Measurements from ENCODE around the gene SPATA32. TPM values are rescaled to one million over a fixed set of nuclear protein-coding genes. Genes with fewer than 3 reads are reported as not detected.
A peak's percentile ranks its signal among the peaks of the same experiment; 100 is the strongest.
"Not testable (repeated sequence)": the region's sequence is repeated elsewhere in the genome, so short reads cannot be mapped to it uniquely, and the experiment has no call there.

The SPATA32 gene
- polyA plus RNA-seq, 2 donors, result not detected

DNA sequence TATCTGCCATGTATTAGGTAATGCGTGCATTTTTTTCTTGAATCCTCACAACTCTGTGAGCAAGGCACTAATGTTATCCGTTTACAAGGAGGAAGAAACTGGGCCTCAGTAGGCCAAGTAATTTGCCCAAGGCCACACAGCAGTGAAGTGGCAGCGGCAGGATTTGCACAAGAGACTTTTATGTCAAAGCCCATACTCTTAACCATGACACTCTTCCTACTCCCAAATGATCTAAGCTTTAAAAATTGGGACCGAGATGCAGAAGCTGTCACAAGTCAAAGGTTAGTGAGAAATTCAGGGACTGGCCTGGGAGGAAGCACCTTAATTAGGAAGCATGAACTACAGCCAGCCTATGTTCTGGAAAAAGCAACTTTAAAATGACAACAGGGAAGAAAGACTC is 44.2 kb upstream of the SPATA32 start:
- Histone ChIP-seq H3K27ac (ENCODE audit: low read depth in 2 of 2, low read length in 1 of 2) (peak overlapping the region; percentile 23 to 50), H3K4me3 (ENCODE audit: low read depth in 1 of 2, low read length in 2 of 2) (no peak overlapping the region), H3K4me1 (ENCODE audit: control insufficient read depth in 2 of 2, insufficient read depth in 2 of 2, low read length in 1 of 2) (peaks cover 3 to 29% of the 10 kb centered on the region in 2 donors), H3K9me3 (ENCODE audit: control insufficient read depth in 2 of 2, insufficient read depth in 1 of 2, low read depth in 1 of 2, low read length in 1 of 2) (no peaks in the 10 kb centered on the region), H3K36me3 (ENCODE audit: control insufficient read depth in 2 of 2, insufficient read depth in 2 of 2, low read length in 1 of 2) (peaks cover 0 to 3% of the 10 kb centered on the region in 2 donors), H3K27me3 (ENCODE audit: control insufficient read depth in 1 of 2, insufficient read depth in 2 of 2, low read length in 2 of 2) (no peaks in the 10 kb centered on the region)
- WGBS, 2 donors, result 42 to 57% methylated on average over 4 of the region's 4 CpGs

GRCh38 chr17:45305530-45306087 is 43.7 kb upstream of the SPATA32 start:
- 51 to 54% methylated on average over 3 of the region's 3 CpGs for WGBS, 2 donors
- Histone ChIP-seq H3K27me3 (ENCODE audit: control insufficient read depth in 1 of 2, insufficient read depth in 2 of 2, low read length in 2 of 2) (no peaks in the 10 kb centered on the region), H3K9me3 (ENCODE audit: control insufficient read depth in 2 of 2, insufficient read depth in 1 of 2, low read depth in 1 of 2, low read length in 1 of 2) (no peaks in the 10 kb centered on the region), H3K27ac (ENCODE audit: low read depth in 2 of 2, low read length in 1 of 2) (peak overlapping the region; percentile 23 to 38), H3K36me3 (ENCODE audit: control insufficient read depth in 2 of 2, insufficient read depth in 2 of 2, low read length in 1 of 2) (peaks cover 0 to 3% of the 10 kb centered on the region in 2 donors), H3K4me3 (ENCODE audit: low read depth in 1 of 2, low read length in 2 of 2) (no peak overlapping the region), H3K4me1 (ENCODE audit: control insufficient read depth in 2 of 2, insufficient read depth in 2 of 2, low read length in 1 of 2) (peaks cover 3 to 27% of the 10 kb centered on the region in 2 donors)

GRCh38 chr17:45302649-45303173 is 40.8 kb upstream of the SPATA32 start:
- 40 to 42% methylated on average over 10 of the region's 10 CpGs for WGBS, 2 donors
- peak overlapping the region; percentile 60 to 78 for H3K27ac ChIP-seq (ENCODE audit: low read depth in 2 of 2, low read length in 1 of 2)
- peaks cover 0 to 12% of the 10 kb centered on the region in 2 donors for H3K4me1 ChIP-seq (ENCODE audit: control insufficient read depth in 2 of 2, insufficient read depth in 2 of 2, low read length in 1 of 2)

GRCh38 chr17:45302220-45302619 is 40.3 kb upstream of the SPATA32 start:
- H3K4me3 ChIP-seq (ENCODE audit: low read depth in 1 of 2, low read length in 2 of 2); H3K27me3 ChIP-seq (ENCODE audit: control insufficient read depth in 1 of 2, insufficient read depth in 2 of 2, low read length in 2 of 2); H3K9me3 ChIP-seq (ENCODE audit: control insufficient read depth in 2 of 2, insufficient read depth in 1 of 2, low read depth in 1 of 2, low read length in 1 of 2); H3K36me3 ChIP-seq (ENCODE audit: control insufficient read depth in 2 of 2, insufficient read depth in 2 of 2, low read length in 1 of 2): not testable (repeated sequence)
- H3K4me1 ChIP-seq (ENCODE audit: control insufficient read depth in 2 of 2, insufficient read depth in 2 of 2, low read length in 1 of 2), result peaks cover 0 to 11% of the 10 kb centered on the region in 2 donors
- peak overlapping the region; percentile 60 to 78 for H3K27ac ChIP-seq (ENCODE audit: low read depth in 2 of 2, low read length in 1 of 2)
- 56 to 63% methylated on average over 9 of the region's 9 CpGs for WGBS, 2 donors

More at GRCh38 chr17:45302649-45303173, 40.8 kb upstream of the SPATA32 start:
- H3K9me3 ChIP-seq (ENCODE audit: control insufficient read depth in 2 of 2, insufficient read depth in 1 of 2, low read depth in 1 of 2, low read length in 1 of 2), result no peaks in the 10 kb centered on the region
- no peak overlapping the region for H3K4me3 ChIP-seq (ENCODE audit: low read depth in 1 of 2, low read length in 2 of 2)
- H3K27me3 ChIP-seq (ENCODE audit: control insufficient read depth in 1 of 2, insufficient read depth in 2 of 2, low read length in 2 of 2), result no peaks in the 10 kb centered on the region
- peaks cover 0 to 4% of the 10 kb centered on the region in 2 donors for H3K36me3 ChIP-seq (ENCODE audit: control insufficient read depth in 2 of 2, insufficient read depth in 2 of 2, low read length in 1 of 2)

GRCh38 chr17:45301674-45302073 is 39.8 kb upstream of the SPATA32 start:
- H3K27me3 ChIP-seq (ENCODE audit: control insufficient read depth in 1 of 2, insufficient read depth in 2 of 2, low read length in 2 of 2), result no peaks in the 10 kb centered on the region
- WGBS, 2 donors, result 93% methylated on average over 4 of the region's 4 CpGs
- peaks cover 0 to 4% of the 10 kb centered on the region in 2 donors for H3K36me3 ChIP-seq (ENCODE audit: control insufficient read depth in 2 of 2, insufficient read depth in 2 of 2, low read length in 1 of 2)
- no peak overlapping the region for H3K4me3 ChIP-seq (ENCODE audit: low read depth in 1 of 2, low read length in 2 of 2)
- peaks cover 0 to 12% of the 10 kb centered on the region in 2 donors for H3K4me1 ChIP-seq (ENCODE audit: control insufficient read depth in 2 of 2, insufficient read depth in 2 of 2, low read length in 1 of 2)
- H3K27ac ChIP-seq (ENCODE audit: low read depth in 2 of 2, low read length in 1 of 2), result peak overlapping the region in 1 of 2 donors; percentile 33
- no peaks in the 10 kb centered on the region for H3K9me3 ChIP-seq (ENCODE audit: control insufficient read depth in 2 of 2, insufficient read depth in 1 of 2, low read depth in 1 of 2, low read length in 1 of 2)

- Histone ChIP-seq H3K36me3 (ENCODE audit: control insufficient read depth in 2 of 2, insufficient read depth in 2 of 2, low read length in 1 of 2) (peaks cover 0 to 4% of the 10 kb centered on the region in 2 donors), H3K4me1 (ENCODE audit: control insufficient read depth in 2 of 2, insufficient read depth in 2 of 2, low read length in 1 of 2) (peaks cover 2 to 16% of the 10 kb centered on the region in 2 donors), H3K9me3 (ENCODE audit: control insufficient read depth in 2 of 2, insufficient read depth in 1 of 2, low read depth in 1 of 2, low read length in 1 of 2) (no peaks in the 10 kb centered on the region), H3K4me3 (ENCODE audit: low read depth in 1 of 2, low read length in 2 of 2) (no peak overlapping the region), H3K27me3 (ENCODE audit: control insufficient read depth in 1 of 2, insufficient read depth in 2 of 2, low read length in 2 of 2) (no peaks in the 10 kb centered on the region), H3K27ac (ENCODE audit: low read depth in 2 of 2, low read length in 1 of 2) (peak overlapping the region in 1 of 2 donors; percentile 56)
- 84 to 86% methylated on average over 7 of the region's 7 CpGs for WGBS, 2 donors
Observed at GRCh38 chr17:45300060-45300751, 38.3 kb upstream of the SPATA32 start.

DNA sequence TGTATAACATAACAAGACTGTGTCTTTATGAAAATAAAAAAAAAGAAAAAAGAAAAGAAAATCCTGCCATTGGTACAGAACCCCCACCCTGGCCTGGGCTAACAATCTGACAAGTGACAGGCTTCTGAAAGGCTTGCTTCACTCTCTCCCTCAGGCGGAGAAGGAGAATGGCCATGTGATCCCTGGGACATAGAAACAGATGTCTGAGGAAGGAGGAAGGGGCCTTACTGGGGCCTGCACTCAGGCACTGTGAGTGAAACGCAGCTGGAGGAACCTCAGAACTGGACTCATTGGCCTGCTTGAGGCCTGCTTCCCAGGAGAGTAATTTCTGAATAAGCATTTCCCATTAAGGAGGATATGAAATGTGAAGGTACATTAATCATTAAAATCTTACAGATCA is 37.5 kb upstream of the SPATA32 start:
- no peaks in the 10 kb centered on the region for H3K27me3 ChIP-seq (ENCODE audit: control insufficient read depth in 1 of 2, insufficient read depth in 2 of 2, low read length in 2 of 2)
- 49 to 56% methylated on average over 2 of the region's 2 CpGs for WGBS, 2 donors
- peak overlapping the region; percentile 11 to 29 for H3K27ac ChIP-seq (ENCODE audit: low read depth in 2 of 2, low read length in 1 of 2)
- peaks cover 0 to 4% of the 10 kb centered on the region in 2 donors for H3K36me3 ChIP-seq (ENCODE audit: control insufficient read depth in 2 of 2, insufficient read depth in 2 of 2, low read length in 1 of 2)
- peaks cover 2 to 16% of the 10 kb centered on the region in 2 donors for H3K4me1 ChIP-seq (ENCODE audit: control insufficient read depth in 2 of 2, insufficient read depth in 2 of 2, low read length in 1 of 2)
- H3K4me3 ChIP-seq (ENCODE audit: low read depth in 1 of 2, low read length in 2 of 2), result no peak overlapping the region
- H3K9me3 ChIP-seq (ENCODE audit: control insufficient read depth in 2 of 2, insufficient read depth in 1 of 2, low read depth in 1 of 2, low read length in 1 of 2), result no peaks in the 10 kb centered on the region

DNA sequence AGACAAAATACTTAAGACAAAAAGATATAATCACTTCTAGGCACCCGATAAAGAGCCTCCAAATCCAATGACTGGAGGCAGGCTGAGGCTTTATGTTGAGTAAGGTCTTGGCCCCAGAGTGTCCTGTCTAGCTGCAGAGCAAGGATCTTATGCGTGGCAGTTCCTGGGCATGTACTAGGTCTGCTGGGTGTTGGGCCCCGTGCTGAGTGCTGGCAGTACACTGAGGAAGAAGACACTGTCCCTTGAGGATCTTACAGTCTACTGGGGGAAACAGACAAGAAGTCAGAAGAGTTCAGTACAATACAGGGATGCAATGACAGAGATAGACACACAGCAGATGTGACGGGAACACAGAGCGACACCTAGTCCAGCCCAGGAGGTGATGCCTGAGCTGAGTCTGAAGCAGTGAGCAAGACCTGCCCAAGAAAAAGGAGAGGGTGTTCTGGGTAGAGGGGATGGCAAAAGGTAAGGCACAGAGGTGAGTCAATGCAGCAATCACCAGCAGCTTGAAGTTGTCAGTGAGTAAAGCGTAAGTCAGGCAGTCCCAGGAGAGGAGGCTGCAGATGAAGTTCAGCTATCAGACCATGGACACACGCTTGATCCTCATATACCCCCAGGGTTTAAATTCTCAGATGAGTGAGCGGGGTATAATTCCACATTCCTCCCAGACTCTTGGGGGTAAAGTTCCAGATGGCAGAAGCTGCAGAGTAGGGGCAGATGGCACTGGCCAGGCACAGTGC is 36.8 kb upstream of the SPATA32 start:
- peaks cover 4 to 23% of the 10 kb centered on the region in 2 donors for H3K4me1 ChIP-seq (ENCODE audit: control insufficient read depth in 2 of 2, insufficient read depth in 2 of 2, low read length in 1 of 2)
- no peak overlapping the region for H3K4me3 ChIP-seq (ENCODE audit: low read depth in 1 of 2, low read length in 2 of 2)
- no peaks in the 10 kb centered on the region for H3K9me3 ChIP-seq (ENCODE audit: control insufficient read depth in 2 of 2, insufficient read depth in 1 of 2, low read depth in 1 of 2, low read length in 1 of 2)
- H3K27ac ChIP-seq (ENCODE audit: low read depth in 2 of 2, low read length in 1 of 2), result peak overlapping the region; percentile 29 to 74
- H3K27me3 ChIP-seq (ENCODE audit: control insufficient read depth in 1 of 2, insufficient read depth in 2 of 2, low read length in 2 of 2), result no peaks in the 10 kb centered on the region
- WGBS, 2 donors, result 67 to 69% methylated on average over 8 of the region's 8 CpGs
- peaks cover 0 to 4% of the 10 kb centered on the region in 2 donors for H3K36me3 ChIP-seq (ENCODE audit: control insufficient read depth in 2 of 2, insufficient read depth in 2 of 2, low read length in 1 of 2)

GRCh38 chr17:45296833-45297124 is 34.9 kb upstream of the SPATA32 start:
- peak overlapping the region in 1 of 2 donors; percentile 44 for H3K27ac ChIP-seq (ENCODE audit: low read depth in 2 of 2, low read length in 1 of 2)
- peaks cover 0 to 4% of the 10 kb centered on the region in 2 donors for H3K36me3 ChIP-seq (ENCODE audit: control insufficient read depth in 2 of 2, insufficient read depth in 2 of 2, low read length in 1 of 2)
- 22 to 42% methylated on average over 1 of the region's 1 CpG for WGBS, 2 donors
- H3K9me3 ChIP-seq (ENCODE audit: control insufficient read depth in 2 of 2, insufficient read depth in 1 of 2, low read depth in 1 of 2, low read length in 1 of 2), result no peaks in the 10 kb centered on the region
- no peaks in the 10 kb centered on the region for H3K27me3 ChIP-seq (ENCODE audit: control insufficient read depth in 1 of 2, insufficient read depth in 2 of 2, low read length in 2 of 2)
- peaks cover 14 to 34% of the 10 kb centered on the region in 2 donors for H3K4me1 ChIP-seq (ENCODE audit: control insufficient read depth in 2 of 2, insufficient read depth in 2 of 2, low read length in 1 of 2)
- H3K4me3 ChIP-seq (ENCODE audit: low read depth in 1 of 2, low read length in 2 of 2), result no peak overlapping the region
